Limb (tissue), 2 donors: ENCODE measurements around the gene ARID1B.
"Not testable (repeated sequence)": the region's sequence is repeated elsewhere in the genome, so short reads cannot be mapped to it uniquely, and the experiment has no call there.

Source experiments
- DNase-seq, 2 donors: peaks; one replicate each; pipeline ENCODE4 v3.0.0-alpha.2; 2016; ENCODE audit errors: extremely low spot score in 2 of 2

ARID1B gene

DNA sequence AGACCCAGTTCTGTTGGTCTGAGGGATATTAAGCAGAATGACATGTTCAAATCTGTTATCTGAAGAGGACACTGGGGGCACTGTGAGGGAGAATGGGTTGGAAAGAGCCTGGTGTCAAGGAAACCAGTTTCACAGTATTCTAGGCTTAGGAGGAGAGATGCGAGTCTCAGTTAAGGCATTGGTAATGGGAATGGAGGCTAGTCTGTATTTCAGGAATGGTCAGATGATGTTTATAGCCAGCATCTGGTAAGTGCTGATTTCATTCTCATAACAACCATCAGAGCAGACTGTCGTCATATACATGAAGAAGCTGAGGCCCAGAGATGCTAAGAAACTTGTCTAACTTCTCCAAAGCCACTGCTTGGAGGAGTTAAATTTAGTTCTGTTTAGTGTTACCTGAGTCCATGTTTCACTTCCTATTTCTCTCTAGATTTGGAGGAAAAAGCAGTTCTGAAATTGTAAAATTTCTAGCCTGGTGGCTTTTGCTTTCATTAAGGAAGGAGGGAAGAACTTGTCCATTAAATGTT is 242.0 kb downstream of the ARID1B start:
- DNase-seq, result no peak

DNA sequence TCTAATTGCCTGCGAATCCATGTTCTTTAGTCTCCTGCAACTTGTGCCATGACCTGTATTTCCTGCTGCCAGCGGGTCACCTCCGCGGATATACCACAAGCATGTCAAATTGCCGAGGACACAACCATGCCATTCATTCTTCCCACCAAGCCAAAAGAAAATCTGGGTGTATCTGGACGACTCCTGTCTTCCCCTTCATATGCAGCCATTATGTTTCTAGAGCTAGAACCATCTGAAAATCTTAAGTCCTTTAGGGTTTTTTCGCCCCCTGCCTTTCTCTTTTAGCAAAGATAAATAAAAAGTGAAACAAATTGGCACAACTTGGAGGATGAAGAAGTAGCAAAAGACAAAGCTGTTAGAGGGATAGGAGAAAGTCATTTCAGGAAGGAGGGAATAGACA is 242.6 kb downstream of the ARID1B start:
- no peak for DNase-seq

DNA sequence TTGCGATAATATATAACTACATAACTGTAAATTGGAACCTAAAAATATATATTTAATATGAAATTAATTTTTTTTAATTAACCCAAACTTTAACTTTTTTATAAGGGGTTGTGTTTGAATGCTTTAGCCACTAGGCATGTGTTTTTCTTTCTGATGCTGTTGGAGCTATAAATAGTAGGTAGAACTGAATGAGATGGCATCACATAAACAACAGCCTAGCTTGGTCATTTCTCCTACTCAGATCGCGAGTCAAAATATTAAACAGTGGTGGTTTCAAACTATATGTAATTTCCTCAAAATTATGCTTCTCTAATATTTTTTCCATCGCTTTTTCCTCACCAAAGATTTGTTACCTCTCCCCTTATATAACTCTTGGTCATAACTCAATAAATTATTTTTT is 243.2 kb downstream of the ARID1B start:
- peak in 1 of 2 donors; percentile 38 for DNase-seq

DNA sequence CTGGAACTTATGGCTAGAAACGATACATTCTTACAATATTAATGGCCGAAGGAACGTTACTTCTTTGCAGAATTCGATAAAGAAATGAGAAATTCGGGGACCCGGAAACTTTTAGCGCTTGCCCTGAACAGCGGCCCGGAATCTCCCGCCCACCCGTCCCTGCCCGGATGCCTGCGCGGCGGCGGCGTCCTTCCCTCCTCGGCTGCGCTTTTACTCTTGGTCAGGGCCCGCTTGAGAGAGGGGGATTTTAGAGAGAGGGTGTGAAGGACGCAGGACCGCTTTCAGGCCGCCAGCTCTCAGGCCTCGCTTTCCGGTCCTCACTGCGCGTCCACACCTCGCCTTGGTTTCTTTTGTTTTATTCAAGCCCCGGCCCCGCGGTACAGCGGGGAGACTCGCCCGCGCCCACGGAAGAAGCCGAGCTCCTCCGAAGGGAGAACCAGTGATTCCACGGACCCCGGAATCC is 243.7 kb downstream of the ARID1B start:
- peak in 1 of 2 donors; percentile 65 for DNase-seq

DNA sequence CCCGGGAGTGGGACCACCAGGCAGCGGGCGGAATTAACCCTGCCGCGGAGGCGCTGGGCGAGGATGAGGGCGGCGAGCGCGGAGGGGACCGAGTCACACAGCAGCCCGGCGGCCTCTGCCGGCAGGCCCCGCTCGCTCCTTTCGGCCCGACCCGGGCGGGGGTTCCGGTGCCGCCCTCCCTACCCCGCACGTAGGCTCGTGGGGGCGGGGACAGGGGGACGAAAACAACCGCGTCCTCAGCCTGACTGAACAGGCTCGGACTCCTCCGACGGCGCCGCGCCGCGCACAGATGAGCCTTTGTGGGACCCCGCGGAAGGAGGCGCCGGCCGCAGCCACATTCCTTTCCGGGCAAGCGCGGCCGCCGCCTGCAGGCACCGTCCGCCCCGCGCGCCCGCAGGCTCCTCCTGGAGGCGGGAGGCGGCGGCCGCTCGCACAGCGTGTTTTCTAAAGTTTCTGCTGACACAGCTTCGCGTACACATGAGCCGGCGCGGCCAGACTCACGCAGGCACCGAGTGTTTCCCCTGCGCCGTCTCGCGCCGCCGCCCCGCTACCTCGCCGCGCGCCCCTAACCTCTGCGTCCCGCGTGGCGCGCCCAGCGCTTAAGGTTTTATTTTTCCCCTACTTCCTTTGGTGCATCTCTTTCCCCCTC is 244.3 kb downstream of the ARID1B start:
- peak; percentile 86 to 94 for DNase-seq

DNA sequence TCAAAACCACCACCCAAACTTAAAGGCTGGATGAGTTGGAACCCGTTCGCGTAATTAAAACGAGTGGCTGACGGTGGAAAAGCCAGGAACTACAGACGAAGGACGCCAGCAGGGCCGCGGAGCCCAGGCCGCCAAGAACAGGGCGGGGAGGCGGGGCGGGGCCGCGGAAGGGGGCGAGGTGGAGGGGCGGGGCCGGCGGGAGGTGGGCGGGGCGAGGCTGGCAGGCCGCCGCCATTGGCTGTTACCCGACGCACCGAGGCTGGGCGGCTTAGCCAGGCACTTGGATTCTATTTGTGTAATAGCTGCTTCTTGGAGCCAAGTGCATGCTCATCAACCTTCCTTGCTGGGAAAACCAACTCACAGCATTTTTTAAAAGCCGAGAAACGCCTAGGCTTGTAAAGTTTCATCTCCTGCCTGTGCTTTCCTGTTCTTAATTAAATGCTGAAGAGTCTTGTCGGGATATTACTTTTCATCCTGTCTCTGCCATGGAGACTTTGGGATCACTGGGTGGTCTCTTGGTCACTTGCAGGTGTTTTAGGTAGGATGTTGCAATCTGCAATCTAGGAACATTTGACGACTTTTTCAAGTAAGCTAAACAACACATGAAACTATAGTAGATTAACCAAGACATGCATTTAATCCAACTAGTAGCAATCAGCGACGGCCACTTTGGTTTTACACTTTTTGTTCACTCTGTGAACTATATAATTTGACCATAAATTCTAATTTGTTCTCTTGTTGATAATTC is 245.0 kb downstream of the ARID1B start:
- DNase-seq, result peak; percentile 91 to 97

DNA sequence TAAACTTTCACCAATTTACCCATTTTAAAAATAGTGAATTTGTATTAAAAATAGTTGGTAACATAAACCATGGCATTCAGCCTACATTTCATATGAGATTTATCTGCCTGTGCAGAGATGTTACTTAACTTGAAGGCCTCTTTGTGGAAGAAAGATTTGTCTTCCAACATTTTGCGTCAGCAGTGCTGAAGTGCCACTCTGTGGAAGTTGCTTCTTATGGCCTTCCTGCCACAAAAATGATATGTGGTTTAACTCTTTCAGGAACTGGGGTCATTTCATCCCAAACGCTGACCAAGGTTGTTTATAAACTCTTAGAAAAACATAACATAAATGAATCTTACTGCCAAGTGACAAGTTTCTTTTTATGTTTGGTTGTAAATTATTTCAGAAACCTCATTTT is 246.8 kb downstream of the ARID1B start:
- DNase-seq, result no peak

DNA sequence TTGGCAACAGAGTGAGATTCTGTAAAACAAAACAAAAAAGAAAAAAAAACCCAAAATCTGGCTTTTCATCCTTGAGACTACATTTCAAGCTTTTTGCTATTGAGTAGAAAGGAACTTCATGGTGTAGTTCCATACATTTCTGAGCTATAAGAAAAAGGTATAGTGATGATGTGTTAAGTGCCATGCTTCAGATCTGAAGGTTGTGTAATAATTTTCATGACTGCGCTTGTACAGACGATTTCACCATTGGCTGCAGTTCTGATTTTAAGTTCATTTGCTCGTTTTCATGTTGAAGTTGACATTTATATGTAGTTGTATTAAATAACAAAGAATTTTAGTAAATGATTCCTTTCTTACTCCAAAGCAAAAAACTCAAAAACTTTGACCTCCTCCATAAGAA is 247.6 kb downstream of the ARID1B start:
- no peak for DNase-seq

DNA sequence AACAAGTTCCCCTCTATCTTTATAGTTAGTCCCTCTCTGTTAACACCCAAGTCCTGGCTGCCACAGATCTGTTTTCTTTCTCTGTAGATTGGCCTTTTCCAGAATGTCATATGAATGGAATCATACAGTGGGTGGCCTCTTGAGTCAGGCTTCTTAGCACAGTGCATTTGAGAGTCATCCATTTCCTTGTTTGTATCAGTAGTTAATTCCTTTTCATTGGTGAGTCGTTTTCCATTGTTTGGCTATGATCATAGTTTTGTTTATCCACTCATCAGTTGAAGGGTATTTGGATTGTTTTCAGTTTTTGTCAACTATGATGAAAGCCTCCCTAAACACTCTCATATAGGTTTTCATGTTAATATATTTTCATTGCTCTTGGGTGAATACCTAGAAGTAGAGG is 248.3 kb downstream of the ARID1B start:
- DNase-seq, result no peak

DNA sequence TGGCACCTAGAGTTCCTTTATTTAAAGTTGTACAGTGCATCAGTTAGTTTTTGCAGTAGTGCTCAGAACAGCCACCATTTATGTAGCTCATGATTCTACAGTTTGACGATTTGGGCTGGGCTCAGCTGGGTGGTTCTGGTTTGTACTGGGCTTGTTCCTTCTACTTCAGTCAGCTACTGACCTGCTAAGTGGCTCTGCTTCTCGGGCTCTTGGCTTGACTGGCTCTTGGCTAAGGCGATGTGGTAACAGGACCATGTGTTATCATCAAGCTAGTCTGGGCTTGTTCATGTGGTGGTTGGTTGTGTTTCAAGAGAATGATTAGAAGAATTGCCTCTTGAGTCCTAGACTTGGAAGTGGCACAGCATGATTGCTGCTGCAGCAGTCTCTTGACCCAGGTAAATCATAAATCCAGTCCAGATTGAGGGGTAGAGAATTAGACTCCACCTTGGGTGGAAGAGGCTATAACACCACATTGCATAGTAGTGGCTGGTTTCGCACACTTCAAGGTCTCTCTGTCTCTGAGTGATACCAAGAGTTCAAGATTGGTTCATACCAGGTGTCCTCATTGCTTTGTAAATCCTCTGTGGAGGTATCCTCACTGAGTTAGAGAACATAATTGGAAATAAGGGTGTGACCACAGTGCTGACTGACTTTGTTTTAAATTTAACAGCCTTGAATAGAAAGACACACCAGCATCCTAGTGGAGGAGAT is 253.0 kb downstream of the ARID1B start:
- DNase-seq, result no peak

DNA sequence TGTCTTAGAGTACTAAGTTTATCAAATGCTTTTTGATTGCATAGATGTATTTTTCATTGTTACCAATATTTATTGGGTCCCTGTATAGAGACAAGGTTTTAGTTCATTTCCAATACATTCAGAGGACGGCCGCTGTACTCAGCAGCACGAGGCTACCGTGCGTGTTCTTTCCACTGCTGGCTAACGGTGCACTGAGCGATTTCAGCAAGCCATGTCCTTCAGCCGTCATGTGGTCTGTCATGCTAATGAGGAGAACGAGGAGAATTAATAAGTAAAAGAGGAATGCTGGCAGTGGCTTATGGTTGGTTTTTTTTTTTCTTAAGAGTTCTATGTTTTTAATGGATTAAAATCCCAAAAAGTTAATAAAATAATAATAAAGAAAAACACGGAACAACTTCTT is 253.6 kb downstream of the ARID1B start:
- no peak for DNase-seq

DNA sequence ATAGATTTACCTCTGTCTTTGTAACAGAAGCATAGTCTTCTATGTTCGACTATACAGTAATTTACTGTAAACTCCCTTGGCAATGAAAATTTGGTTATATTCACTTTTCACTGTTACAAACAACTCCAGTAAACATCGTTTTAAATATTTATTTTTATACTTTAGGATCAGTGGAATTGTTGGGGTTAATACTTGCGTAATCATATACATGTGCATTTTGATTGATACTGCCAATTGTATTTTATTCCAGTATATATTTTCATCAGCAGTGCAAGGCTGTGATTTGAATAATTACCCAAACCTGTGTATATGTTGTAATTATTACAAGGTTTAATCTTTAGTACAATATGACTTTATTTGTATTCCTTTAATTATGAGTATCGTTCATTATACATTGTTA is 255.7 kb downstream of the ARID1B start:
- no peak for DNase-seq

DNA sequence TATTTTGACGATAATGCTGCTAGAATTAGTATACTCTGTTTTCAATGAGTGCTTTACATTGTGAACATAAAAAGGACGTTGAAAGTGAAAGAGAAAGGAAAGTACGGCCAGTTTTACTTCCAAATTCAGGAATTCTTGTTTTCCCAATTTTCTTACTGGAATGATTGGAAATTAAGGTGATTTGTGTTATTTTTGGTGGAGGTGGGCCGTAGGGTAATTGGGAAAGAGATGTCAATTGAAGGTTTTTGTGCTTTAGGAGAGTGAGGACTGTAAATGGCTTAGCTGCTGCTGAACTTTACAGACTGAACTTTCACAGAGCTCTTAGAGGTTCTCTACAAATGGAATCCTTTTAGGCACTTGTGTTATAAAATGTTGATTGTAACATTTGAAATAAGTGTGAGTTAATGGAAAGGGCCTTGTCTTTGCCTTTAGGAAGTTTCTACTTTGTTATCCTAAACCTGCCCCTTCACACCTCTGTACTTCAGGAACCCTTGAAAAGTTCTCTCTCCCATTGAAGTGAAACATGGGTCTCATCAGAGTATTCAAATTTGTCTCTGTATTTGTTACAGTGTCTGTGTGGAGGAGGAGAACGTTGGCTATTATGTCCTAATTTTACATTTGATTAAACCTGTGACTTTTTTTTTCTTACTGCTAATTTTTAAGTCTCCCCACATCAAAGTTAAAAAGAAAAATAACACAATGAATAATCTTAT is 256.4 kb downstream of the ARID1B start:
- no peak for DNase-seq

DNA sequence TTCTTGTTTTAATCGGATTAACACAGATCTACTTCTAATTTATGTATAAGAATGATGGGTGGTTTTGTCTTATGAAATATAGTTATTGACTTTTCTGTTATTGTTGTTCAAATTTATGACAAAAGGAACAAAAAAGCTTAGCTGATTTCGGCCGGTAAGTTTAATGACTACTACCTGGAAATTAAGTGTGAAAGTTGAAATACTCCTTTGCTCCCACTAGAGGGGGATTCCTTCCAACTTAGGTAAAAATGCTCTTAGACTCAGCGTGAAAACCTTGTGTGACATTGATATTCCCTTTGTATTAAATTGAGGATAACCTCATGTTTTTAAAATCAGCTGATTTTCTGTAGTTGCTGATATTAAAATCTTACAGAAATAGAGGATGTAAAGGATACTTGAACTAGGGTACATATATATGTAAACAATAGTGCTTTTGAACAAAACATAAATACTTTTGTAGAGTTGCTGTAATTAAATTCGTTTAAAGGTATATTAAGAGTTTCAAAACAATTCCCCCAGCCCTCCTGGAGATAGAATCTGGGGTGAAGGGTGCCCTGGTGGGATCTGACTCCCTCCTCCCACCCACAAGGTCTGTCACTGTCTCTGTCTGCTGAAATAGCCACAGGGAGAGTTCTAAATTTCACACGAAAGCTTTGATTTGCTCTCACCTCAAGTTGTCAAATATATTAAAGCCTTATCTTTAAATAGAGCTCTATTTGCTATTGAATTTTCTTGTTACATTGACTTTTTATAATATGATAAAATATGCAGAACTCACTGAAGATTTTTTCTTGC is 257.5 kb downstream of the ARID1B start:
- DNase-seq, result peak in 1 of 2 donors; percentile 63

DNA sequence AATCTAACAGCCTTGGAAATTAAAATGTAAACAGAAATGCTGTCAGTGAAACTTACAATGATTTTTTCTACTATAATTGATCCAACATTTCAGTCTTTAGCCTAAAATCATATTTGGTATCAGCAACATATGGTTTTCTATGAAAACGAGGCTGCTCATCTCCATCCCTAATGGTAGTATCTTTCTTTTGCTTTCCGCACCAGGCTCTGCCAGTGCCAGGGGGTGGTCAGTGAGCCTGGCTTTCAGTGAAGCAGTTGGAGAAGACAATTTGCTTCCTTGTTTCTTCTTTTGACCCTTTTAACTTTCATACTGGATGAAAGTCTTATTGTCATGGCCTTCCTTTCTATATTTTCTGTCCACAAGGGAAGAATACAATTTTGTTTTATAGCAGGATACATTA is 258.4 kb downstream of the ARID1B start:
- DNase-seq, result no peak

DNA sequence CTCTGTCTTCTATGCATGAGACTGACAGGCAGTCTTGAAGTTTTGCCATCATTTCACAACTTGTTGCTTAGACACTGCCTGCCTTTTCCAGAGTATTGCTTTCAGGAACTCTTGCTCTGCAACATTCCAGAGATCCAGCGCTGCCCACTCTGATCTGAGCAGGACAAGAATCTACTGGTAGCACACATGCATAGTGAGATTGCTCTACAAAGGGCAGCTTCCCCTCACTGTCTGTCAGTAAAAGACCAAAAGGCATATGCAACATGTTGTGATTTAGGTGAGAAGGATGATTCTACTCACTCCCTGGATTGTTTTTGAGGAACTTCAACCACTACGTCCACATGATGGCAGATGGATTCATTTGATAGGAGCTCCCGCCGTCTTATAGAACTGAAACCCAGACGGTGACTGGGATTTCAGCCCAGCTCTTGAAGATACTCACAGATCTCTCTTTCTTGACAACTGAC is 259.1 kb downstream of the ARID1B start:
- no peak for DNase-seq

DNA sequence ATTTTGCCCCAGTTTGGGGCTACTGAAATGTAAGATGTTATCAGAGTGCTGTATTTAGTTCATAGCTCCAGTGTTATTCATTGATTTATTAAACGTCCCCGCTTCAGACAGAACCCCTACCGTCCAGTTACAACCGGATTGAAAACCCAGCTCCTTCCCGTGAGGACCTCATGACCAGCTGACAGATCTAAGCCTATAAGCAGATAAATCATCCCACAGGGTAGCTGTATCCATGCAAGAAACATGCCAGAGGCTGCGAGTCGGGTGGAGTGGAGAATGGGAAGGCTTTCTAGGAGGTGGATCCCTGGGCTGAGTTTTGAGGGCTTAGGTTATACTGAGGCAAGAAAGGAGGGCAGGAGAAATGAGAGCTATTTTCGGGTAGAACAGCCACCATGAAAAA is 260.0 kb downstream of the ARID1B start:
- no peak for DNase-seq

DNA sequence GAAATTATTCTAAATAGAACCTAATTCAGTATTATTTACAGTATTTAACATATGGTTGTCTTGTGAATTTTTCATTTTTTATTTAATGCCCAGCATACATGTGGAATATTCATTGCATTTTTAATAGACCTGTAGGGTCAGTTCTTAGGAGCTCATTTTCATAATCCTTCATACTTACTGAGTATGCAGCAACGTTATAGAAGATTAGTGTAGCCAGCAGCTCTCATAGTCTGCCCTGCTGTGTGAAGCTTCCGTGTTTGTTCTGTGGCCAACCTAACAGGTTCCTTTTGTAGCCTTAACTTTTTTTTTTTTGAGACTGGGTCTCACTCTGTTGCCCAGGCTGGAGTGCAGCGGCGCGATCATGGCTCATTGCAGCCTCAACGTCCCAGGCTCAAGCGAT is 261.4 kb downstream of the ARID1B start:
- no peak for DNase-seq

DNA sequence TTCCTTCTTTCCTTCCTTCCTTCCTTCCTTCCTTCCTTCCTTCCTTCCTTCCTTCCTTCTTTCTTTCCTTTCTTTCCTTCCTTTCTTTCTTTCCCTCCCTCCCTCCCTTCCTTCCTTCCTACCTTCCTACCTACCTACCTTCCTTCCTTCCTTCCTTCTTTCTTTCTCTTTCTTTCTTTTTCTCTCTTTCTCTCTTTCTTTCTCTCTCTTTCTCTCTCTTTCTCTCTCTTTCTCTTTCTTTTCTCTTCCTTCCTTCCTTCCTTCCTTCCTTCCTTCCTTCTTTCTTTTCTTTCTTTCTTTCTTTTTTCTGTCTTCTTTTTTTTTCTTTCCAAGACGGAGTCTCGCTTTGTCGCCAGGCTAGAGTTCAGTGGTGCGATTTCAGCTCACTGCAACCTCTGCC is 262.5 kb downstream of the ARID1B start:
- DNase-seq, result not testable (repeated sequence)

DNA sequence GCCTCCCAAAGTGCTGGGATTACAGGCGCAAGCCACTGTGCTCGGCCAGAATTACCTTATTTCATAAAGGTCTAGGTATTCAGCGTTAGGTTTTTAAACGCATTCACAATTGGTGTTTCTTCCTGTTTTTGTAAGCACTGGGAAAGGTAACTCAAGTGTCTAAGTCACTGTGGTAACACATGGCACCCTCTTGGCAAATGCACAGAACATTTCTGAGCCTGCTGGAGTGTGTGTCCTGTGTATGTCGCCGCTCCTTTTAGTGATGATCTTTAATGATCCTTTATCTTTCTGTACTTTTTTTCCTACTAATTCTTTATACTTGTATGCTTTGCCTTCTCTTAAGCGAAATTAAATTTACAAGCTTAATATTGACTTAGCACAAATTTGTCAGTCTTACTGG is 263.0 kb downstream of the ARID1B start:
- DNase-seq, result no peak
